Measurements from ENCODE around the gene DNAJA3.

The DNAJA3 gene

GRCh38 chr16:4416200-4417032 is 9.3 kb upstream of the DNAJA3 start, which contains the start of gene CORO7:
Gene CORO7, minus strand, starts transcription at chr16:4416596. Its CDS starts 78 bp downstream, at chr16:4416518.
- Mint-ChIP-seq H3K9me3 (no peaks in the 10 kb centered on the region), H3K36me3 (ENCODE audit: insufficient read depth) (peaks cover 44% of the 10 kb centered on the region), H3K4me1 (peaks cover 30% of the 10 kb centered on the region), H3K27me3 (no peaks in the 10 kb centered on the region), H3K27ac (ENCODE audit: low read depth) (peak within 1 kb of the TSS; percentile 97), H3K4me3 (peak within 1 kb of the TSS; percentile 93)
- DNase-seq (ENCODE audit: low spot score in 2 of 2) (peak; percentile 99 to 100), ATAC-seq (replicated peaks; ENCODE audit: extremely low read depth, poor library complexity, severe bottlenecking) (peak; percentile 68)

DNA sequence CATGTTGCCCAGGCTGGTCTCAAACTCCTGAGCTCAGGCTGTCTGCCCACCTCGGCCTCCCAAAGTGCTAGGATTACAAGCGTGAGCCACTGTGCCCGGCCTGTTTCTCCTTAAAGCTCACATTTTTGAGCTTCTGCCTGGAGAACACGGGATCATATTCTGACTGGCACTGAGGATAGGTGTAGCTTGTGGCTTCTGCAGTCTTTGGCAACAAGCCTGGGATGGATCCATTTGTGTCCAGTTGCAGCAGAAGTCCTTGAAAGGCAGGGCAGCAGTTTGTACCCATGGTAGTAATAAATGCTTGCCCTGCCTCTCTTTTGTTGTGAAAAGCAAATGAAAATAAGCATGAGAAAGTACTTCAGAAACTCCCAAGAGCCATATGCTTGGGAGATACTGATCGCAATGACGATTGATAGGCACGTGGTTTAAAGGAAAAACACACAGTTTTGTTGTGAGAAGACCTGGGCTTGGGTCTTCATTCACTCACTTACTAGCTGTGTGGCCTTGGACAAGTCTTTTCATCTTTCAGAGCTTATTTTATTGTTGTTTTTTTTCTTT is 6.2 kb upstream of the DNAJA3 start:
- ATAC-seq (replicated peaks; ENCODE audit: extremely low read depth, poor library complexity, severe bottlenecking) (no peak), DNase-seq (ENCODE audit: low spot score in 2 of 2) (no peak)
- Mint-ChIP-seq H3K27ac (ENCODE audit: low read depth) (no peak overlapping the region), H3K4me1 (peaks cover 19% of the 10 kb centered on the region), H3K4me3 (no peak overlapping the region), H3K27me3 (no peaks in the 10 kb centered on the region), H3K36me3 (ENCODE audit: insufficient read depth) (peaks cover 18% of the 10 kb centered on the region), H3K9me3 (no peaks in the 10 kb centered on the region)

DNA sequence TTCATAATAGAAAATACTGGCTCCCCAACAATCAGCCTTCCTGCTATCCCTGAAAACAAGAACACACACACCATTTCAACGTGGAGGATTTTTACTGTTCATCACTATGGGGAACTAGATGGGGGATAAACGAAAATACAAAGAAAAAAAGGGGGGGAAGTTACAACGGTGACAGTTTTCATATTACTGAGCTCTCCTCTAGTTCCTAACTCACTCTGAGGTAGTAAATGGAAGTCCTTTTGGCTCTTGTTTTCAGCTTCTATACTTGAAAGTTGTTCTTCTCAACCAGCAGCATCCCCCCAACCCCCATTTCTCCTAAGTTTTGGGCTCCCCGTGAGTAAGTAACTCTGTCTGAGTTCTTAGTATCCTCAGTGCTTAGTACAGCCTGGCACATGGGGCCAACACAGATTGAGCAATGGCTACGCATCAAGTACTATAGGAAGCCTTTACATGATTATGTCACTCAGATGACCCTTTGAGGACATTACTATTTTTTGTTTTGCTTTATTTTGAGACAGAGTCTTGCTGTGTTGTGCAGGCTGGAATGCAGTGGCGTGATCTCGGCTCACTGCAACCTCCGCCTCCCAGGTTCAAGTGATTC is 5.1 kb upstream of the DNAJA3 start:
- H3K4me1 Mint-ChIP-seq = peaks cover 19% of the 10 kb centered on the region
- ATAC-seq (replicated peaks; ENCODE audit: extremely low read depth, poor library complexity, severe bottlenecking) (no peak), DNase-seq (ENCODE audit: low spot score in 2 of 2) (no peak)
- H3K4me3 Mint-ChIP-seq = no peak overlapping the region
- H3K27ac Mint-ChIP-seq (ENCODE audit: low read depth) = no peak overlapping the region
- no peaks in the 10 kb centered on the region for H3K27me3 Mint-ChIP-seq
- peaks cover 15% of the 10 kb centered on the region for H3K36me3 Mint-ChIP-seq (ENCODE audit: insufficient read depth)
- H3K9me3 Mint-ChIP-seq = no peaks in the 10 kb centered on the region

DNA sequence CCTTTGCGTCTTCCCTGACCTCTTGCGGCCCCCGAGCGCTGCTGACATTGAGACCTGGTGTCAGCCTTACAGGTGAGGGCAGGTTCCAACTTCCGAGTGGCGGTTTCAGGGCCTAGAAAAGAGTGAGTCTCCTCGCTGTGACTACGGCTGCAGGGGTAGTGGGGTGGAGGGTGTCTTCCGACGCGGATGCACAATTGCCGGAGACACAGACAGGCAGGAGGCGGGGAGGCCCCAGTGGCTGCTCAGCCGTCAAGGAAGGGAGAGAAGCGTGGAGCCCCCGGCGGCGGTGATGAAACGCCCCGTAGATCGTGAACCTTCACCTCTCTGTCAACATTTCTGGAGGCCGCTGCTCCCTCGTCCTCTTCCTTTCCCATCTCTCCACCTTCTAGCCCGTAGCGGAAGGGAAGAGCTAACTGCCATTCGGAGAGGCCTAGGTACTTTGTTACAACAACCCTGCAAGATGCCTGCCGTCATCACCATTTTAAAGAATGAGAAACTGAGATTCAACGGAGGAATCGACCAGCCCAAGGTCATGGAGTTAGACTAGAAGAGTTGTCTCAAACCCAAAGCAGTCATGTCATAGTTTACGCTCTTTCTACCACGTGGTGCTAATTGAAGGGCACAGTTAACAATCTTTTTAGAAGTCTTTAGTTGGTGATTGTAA is 485 bp downstream of the DNAJA3 start:
- Mint-ChIP-seq H3K4me1 (peaks cover 30% of the 10 kb centered on the region), H3K4me3 (peak overlapping the region; percentile 95), H3K9me3 (no peaks in the 10 kb centered on the region), H3K27ac (ENCODE audit: low read depth) (peak overlapping the region; percentile 99), H3K36me3 (ENCODE audit: insufficient read depth) (peaks cover 23% of the 10 kb centered on the region), H3K27me3 (no peaks in the 10 kb centered on the region)
- no peak for DNase-seq (ENCODE audit: low spot score in 2 of 2)
- peak; percentile 53 for ATAC-seq (replicated peaks; ENCODE audit: extremely low read depth, poor library complexity, severe bottlenecking)

DNA sequence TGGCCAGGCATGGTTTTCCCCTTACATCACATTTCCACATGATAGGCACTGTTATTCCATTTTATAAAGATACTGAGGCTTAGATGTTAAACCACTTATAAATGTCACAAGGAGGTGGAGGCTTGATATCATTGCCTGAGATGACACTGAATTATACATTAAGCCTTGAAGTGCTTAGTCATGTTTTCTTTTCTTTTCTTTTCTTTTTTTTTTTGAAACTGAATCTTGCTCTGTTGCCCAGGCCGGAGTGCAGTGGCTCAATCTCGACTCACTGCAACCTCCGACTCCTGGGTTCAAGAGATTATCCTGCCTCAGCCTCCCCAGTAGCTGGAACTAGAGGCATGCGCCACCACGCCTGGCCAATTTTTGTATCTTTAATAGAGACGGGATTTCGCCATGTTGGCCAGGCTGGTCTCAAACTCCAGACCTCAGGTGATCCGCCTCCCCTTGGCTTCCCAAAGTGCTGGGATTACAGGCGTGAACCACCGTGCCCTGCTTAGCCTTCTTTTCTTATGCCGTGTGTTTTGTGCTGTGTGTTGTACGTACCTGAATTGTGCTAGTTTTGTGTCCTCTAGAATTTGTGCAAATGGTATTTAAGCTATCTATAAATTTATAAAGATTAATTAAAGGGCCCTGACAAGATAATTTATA is 1.2 kb downstream of the DNAJA3 start:
- Mint-ChIP-seq H3K36me3 (ENCODE audit: insufficient read depth) (peaks cover 26% of the 10 kb centered on the region), H3K9me3 (no peaks in the 10 kb centered on the region), H3K27ac (ENCODE audit: low read depth) (peak overlapping the region; percentile 99), H3K4me1 (peaks cover 30% of the 10 kb centered on the region), H3K4me3 (peak overlapping the region; percentile 95), H3K27me3 (no peaks in the 10 kb centered on the region)
- DNase-seq (ENCODE audit: low spot score in 2 of 2) = no peak
- ATAC-seq (replicated peaks; ENCODE audit: extremely low read depth, poor library complexity, severe bottlenecking) = no peak

DNA sequence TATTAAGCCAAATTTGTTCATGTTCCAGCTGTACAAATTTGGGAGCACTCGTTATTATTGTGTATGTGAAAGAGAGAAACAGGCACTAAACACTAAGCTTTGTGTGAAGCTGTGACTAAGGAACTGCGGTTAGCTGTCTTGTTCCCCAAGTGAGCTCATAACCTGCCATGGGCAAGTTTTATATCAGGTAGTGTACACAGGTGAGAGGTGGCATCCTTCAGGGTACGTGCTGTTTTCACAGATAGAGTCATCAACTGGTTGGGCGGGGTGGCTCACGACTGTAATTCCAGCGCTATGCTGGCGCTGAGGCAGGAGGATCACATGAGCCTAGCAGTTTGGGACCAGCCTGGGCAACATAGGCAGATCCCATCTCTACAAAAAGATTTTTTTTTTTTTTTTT is 2.8 kb downstream of the DNAJA3 start:
- ATAC-seq (replicated peaks; ENCODE audit: extremely low read depth, poor library complexity, severe bottlenecking) = no peak
- no peak overlapping the region for H3K4me3 Mint-ChIP-seq

DNA sequence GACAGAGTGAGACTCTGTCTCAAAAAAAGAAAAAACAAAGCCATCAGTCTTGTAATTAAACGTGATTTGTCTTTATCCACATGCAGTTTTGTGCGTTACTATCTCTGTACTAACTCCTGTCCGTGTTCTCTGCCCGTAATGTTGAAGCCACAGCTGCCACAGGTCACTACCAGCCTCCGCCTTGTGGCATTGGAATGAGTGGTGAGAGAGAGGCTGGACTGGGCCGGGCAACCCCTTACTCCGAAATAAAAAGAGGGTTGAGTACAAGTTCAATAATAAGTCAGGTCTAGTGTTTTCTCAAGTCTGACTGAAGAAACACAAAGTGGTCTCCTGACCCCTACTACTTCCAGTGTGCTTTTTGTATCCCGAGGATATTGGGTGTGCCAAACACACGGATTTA is 5.4 kb downstream of the DNAJA3 start:
- Mint-ChIP-seq H3K27ac (ENCODE audit: low read depth) (peak overlapping the region; percentile 57), H3K4me3 (no peak overlapping the region)

More for the DNA sequence above, 2.8 kb downstream of the DNAJA3 start:
- Mint-ChIP-seq H3K36me3 (ENCODE audit: insufficient read depth) (peaks cover 31% of the 10 kb centered on the region), H3K9me3 (no peaks in the 10 kb centered on the region), H3K27me3 (no peaks in the 10 kb centered on the region), H3K4me1 (peaks cover 34% of the 10 kb centered on the region), H3K27ac (ENCODE audit: low read depth) (no peak overlapping the region)
- no peak for DNase-seq (ENCODE audit: low spot score in 2 of 2)

DNA sequence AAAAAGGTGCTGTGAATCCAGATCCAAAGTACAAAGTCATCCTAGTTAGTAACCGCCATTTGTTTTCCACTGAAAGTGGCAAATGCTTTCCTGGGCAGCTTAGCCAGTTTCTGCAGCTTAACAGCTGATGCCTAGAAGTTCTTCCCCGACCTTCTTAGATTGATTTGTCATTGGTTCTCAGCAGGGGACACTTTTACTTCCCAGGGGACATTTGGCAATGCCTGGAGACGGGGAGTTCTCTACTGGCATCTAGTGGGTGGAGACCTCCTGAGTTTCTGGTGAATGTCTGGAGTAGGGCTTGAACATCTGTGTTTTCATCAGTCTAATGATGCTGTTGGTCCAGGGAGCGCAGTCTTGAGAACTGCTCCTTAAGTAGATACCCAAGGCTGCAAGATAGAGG is 7.6 kb downstream of the DNAJA3 start:
- DNase-seq (ENCODE audit: low spot score in 2 of 2) = no peak
- Mint-ChIP-seq H3K9me3 (no peaks in the 10 kb centered on the region), H3K27ac (ENCODE audit: low read depth) (peak overlapping the region; percentile 69), H3K27me3 (no peaks in the 10 kb centered on the region), H3K36me3 (ENCODE audit: insufficient read depth) (peaks cover 49% of the 10 kb centered on the region), H3K4me1 (peaks cover 10% of the 10 kb centered on the region), H3K4me3 (no peak overlapping the region)
- no peak for ATAC-seq (replicated peaks; ENCODE audit: extremely low read depth, poor library complexity, severe bottlenecking)

More for the DNA sequence above, 5.4 kb downstream of the DNAJA3 start:
- Mint-ChIP-seq H3K4me1 (peaks cover 22% of the 10 kb centered on the region), H3K27me3 (no peaks in the 10 kb centered on the region), H3K9me3 (no peaks in the 10 kb centered on the region), H3K36me3 (ENCODE audit: insufficient read depth) (peaks cover 38% of the 10 kb centered on the region)
- ATAC-seq (replicated peaks; ENCODE audit: extremely low read depth, poor library complexity, severe bottlenecking) (no peak), DNase-seq (ENCODE audit: low spot score in 2 of 2) (no peak)

GRCh38 chr16:4433914-4434787 is 8.5 kb downstream of the DNAJA3 start:
- Mint-ChIP-seq H3K36me3 (ENCODE audit: insufficient read depth) (peaks cover 54% of the 10 kb centered on the region), H3K4me1 (peaks cover 10% of the 10 kb centered on the region), H3K27me3 (no peaks in the 10 kb centered on the region), H3K27ac (ENCODE audit: low read depth) (peak overlapping the region; percentile 49), H3K4me3 (no peak overlapping the region), H3K9me3 (no peaks in the 10 kb centered on the region)
- DNase-seq (ENCODE audit: low spot score in 2 of 2) (no peak), ATAC-seq (replicated peaks; ENCODE audit: extremely low read depth, poor library complexity, severe bottlenecking) (no peak)

- peaks cover 61% of the 10 kb centered on the region for H3K36me3 Mint-ChIP-seq (ENCODE audit: insufficient read depth)
- H3K27ac Mint-ChIP-seq (ENCODE audit: low read depth) = peak overlapping the region; percentile 7
- ATAC-seq (replicated peaks; ENCODE audit: extremely low read depth, poor library complexity, severe bottlenecking) (no peak), DNase-seq (ENCODE audit: low spot score in 2 of 2) (no peak)
- peaks cover 10% of the 10 kb centered on the region for H3K4me1 Mint-ChIP-seq
- H3K27me3 Mint-ChIP-seq = no peaks in the 10 kb centered on the region
- no peak overlapping the region for H3K4me3 Mint-ChIP-seq
- H3K9me3 Mint-ChIP-seq = no peaks in the 10 kb centered on the region
Observed at GRCh38 chr16:4435337-4436067, 9.8 kb downstream of the DNAJA3 start.

- H3K36me3 Mint-ChIP-seq (ENCODE audit: insufficient read depth) = peaks cover 70% of the 10 kb centered on the region
- ATAC-seq (replicated peaks; ENCODE audit: extremely low read depth, poor library complexity, severe bottlenecking) (no peak), DNase-seq (ENCODE audit: low spot score in 2 of 2) (no peak)
- H3K9me3 Mint-ChIP-seq = no peaks in the 10 kb centered on the region
- no peak overlapping the region for H3K4me3 Mint-ChIP-seq
- peaks cover 10% of the 10 kb centered on the region for H3K4me1 Mint-ChIP-seq
- H3K27me3 Mint-ChIP-seq = no peaks in the 10 kb centered on the region
- no peak overlapping the region for H3K27ac Mint-ChIP-seq (ENCODE audit: low read depth)
Observed at GRCh38 chr16:4437366-4437765, 11.7 kb downstream of the DNAJA3 start.

Measured in central memory CD8-positive, alpha-beta T cell (primary cell).